ENCODE results near the gene CHD3. TPM values are rescaled to one million over a fixed set of nuclear protein-coding genes. Genes with fewer than 3 reads are reported as not detected.
A peak's percentile ranks its signal among the peaks of the same experiment; 100 is the strongest.

Gene CHD3
- total RNA-seq, 2 donors from 2014 or later: 53.7 to 69.9 TPM

GRCh38 chr17:7955414-7956227 lies 67.0 kb downstream of the CHD3 start:
- ATAC-seq (no peak), DNase-seq (no peak)
- WGBS, 2 donors: 69 to 73% methylated on average over 13 of the region's 13 CpGs
- Histone ChIP-seq H3K27me3 (no peaks in the 10 kb centered on the region), H3K4me3 (no peak overlapping the region), H3K9me3 (no peaks in the 10 kb centered on the region), H3K36me3 (replicated peaks in 1 of 2; ENCODE audit: insufficient read depth in 1 of 2, low read depth in 2 of 2) (no peaks in the 10 kb centered on the region), H3K27ac (no peak overlapping the region), H3K4me1 (no peaks in the 10 kb centered on the region)
- TF ChIP-seq CTCF (IDR thresholded peaks at IDR 0.05) (no peak), POLR2A (IDR thresholded peaks at IDR 0.05) (no peak)
- intact Hi-C loops (cut with DNase I): no loop called here

- no peak overlapping the region for H3K27ac ChIP-seq
- no peaks in the 10 kb centered on the region for H3K4me1 ChIP-seq
- WGBS, 2 donors: 71 to 79% methylated on average over 11 of the region's 11 CpGs
- no peaks in the 10 kb centered on the region for H3K9me3 ChIP-seq
- no peak for TF ChIP-seq POLR2A (IDR thresholded peaks at IDR 0.05)
- no peak for TF ChIP-seq CTCF (IDR thresholded peaks at IDR 0.05)
- no peak overlapping the region for H3K4me3 ChIP-seq
- H3K36me3 ChIP-seq (replicated peaks in 1 of 2; ENCODE audit: insufficient read depth in 1 of 2, low read depth in 2 of 2): no peaks in the 10 kb centered on the region
- intact Hi-C loops (cut with DNase I): no loop called here
- DNase-seq: peak in 3 of 4 donors; percentile 14 to 38 (median 26)
- H3K27me3 ChIP-seq: no peaks in the 10 kb centered on the region
- no peak for ATAC-seq
Measured at GRCh38 chr17:7956228-7956965, 67.8 kb downstream of the CHD3 start.

GRCh38 chr17:7959503-7960253 lies 71.1 kb downstream of the CHD3 start:
- H3K4me3 ChIP-seq: no peak overlapping the region
- intact Hi-C loops (cut with DNase I): no loop called here
- ATAC-seq (no peak), DNase-seq (no peak)
- no peaks in the 10 kb centered on the region for H3K4me1 ChIP-seq
- no peaks in the 10 kb centered on the region for H3K9me3 ChIP-seq
- H3K27me3 ChIP-seq: no peaks in the 10 kb centered on the region
- TF ChIP-seq POLR2A (IDR thresholded peaks at IDR 0.05): no peak
- no peak for TF ChIP-seq CTCF (IDR thresholded peaks at IDR 0.05)
- H3K27ac ChIP-seq: no peak overlapping the region
- 72 to 74% methylated on average over 8 to 9 of the region's 9 CpGs for WGBS, 2 donors
- H3K36me3 ChIP-seq (replicated peaks in 1 of 2; ENCODE audit: insufficient read depth in 1 of 2, low read depth in 2 of 2): no peaks in the 10 kb centered on the region

GRCh38 chr17:7961421-7961820 lies 72.8 kb downstream of the CHD3 start:
- ATAC-seq: no peak
- no peaks in the 10 kb centered on the region for H3K27me3 ChIP-seq
- no peaks in the 10 kb centered on the region for H3K9me3 ChIP-seq
- no peak for DNase-seq
- no peak overlapping the region for H3K27ac ChIP-seq
- 38 to 41% methylated on average over 2 of the region's 2 CpGs for WGBS, 2 donors
- no peaks in the 10 kb centered on the region for H3K36me3 ChIP-seq (replicated peaks in 1 of 2; ENCODE audit: insufficient read depth in 1 of 2, low read depth in 2 of 2)
- intact Hi-C loops (cut with DNase I): no loop called here
- no peaks in the 10 kb centered on the region for H3K4me1 ChIP-seq
- H3K4me3 ChIP-seq: no peak overlapping the region
- TF ChIP-seq POLR2A (IDR thresholded peaks at IDR 0.05) (no peak), CTCF (IDR thresholded peaks at IDR 0.05) (no peak)

Small RNAs within 50 kb of the gene (small RNA-seq; reads per million reads assigned to genes)
- not detected for gene SCARNA21

Other genes starting within 250 kb of the CHD3 start
- 1 to 10 TPM in 1 of 2 donors, under 1 TPM in 1; 0.78 to 1.3 TPM for gene ATP1B2, start 237.9 kb upstream of the CHD3 start, total RNA-seq
- gene TP53, start 201.3 kb upstream of the CHD3 start, total RNA-seq: 10 to 100 TPM; 12.2 TPM
- 1 to 10 TPM; 3.4 to 5.6 TPM for gene WRAP53, start 200.3 kb upstream of the CHD3 start, total RNA-seq
- under 1 TPM; 0.33 to 0.78 TPM for gene EFNB3, start 183.6 kb upstream of the CHD3 start, total RNA-seq
- gene DNAH2, start 171.0 kb upstream of the CHD3 start, total RNA-seq: under 1 TPM; 0.26 to 0.66 TPM
- gene KDM6B, start 54.6 kb upstream of the CHD3 start, total RNA-seq: 10 to 100 TPM in 1 of 2 donors, 1 to 10 TPM in 1; 7.5 to 20.1 TPM
- gene TMEM88, start 33.7 kb upstream of the CHD3 start, total RNA-seq: 10 to 100 TPM in 1 of 2 donors, 1 to 10 TPM in 1; 6.0 to 16.2 TPM
- 10 to 100 TPM; 25.7 to 50.1 TPM for gene NAA38, start 31.2 kb upstream of the CHD3 start, total RNA-seq
- gene CYB5D1, start 30.8 kb upstream of the CHD3 start, total RNA-seq: 10 to 100 TPM in 1 of 2 donors, 1 to 10 TPM in 1; 5.7 to 16.5 TPM
- 1 to 10 TPM; 2.9 to 3.0 TPM for gene RNF227, start 27.5 kb downstream of the CHD3 start, total RNA-seq
- 1 to 10 TPM; 1.3 to 1.6 TPM for gene KCNAB3, start 41.1 kb downstream of the CHD3 start, total RNA-seq
- 10 to 100 TPM; 10.5 to 40.0 TPM for gene TRAPPC1, start 43.2 kb downstream of the CHD3 start, total RNA-seq
- gene CNTROB, start 43.4 kb downstream of the CHD3 start, total RNA-seq: 10 to 100 TPM; 14.0 to 27.0 TPM
- not detected for gene GUCY2D, start 113.8 kb downstream of the CHD3 start, total RNA-seq
- 1 to 10 TPM in 1 of 2 donors, not detected in 1; 1.3 TPM for gene ALOX15B, start 150.3 kb downstream of the CHD3 start, total RNA-seq
- not detected for gene ALOX12B, start 198.9 kb downstream of the CHD3 start, total RNA-seq
- gene ALOXE3, start 229.7 kb downstream of the CHD3 start, total RNA-seq: not detected
- not detected for gene HES7, start 235.3 kb downstream of the CHD3 start, total RNA-seq